ENCODE measurements around the gene KIF3A. TPM values are rescaled to one million over a fixed set of nuclear protein-coding genes. Genes with fewer than 3 reads are reported as not detected.
A peak's percentile ranks its signal among the peaks of the same experiment; 100 is the strongest.

The KIF3A gene
- total RNA-seq, 1 donor from 2014 or later, result 27.6 TPM

DNA sequence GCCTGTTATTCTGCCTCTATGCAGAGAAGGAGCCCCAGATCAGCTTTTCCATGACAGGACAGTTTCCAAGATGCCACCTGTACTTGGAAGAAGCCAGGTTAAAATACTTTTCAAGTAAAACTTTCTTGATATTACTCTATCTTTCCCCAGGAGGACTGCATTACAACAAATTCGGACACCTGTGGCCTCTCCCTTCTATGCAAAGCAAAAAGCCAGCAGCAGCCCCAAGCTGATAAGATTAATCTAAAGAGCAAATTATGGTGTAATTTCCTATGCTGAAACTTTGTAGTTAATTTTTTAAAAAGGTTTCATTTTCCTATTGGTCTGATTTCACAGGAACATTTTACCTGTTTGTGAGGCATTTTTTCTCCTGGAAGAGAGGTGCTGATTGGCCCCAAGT is 63.9 kb downstream of the KIF3A start:
- Histone ChIP-seq H3K9ac (no peak overlapping the region), H2AFZ (replicated peaks) (no peak overlapping the region), H3K36me3 (no peaks in the 10 kb centered on the region), H4K20me1 (ENCODE audit: low read depth) (no peaks in the 10 kb centered on the region), H3K4me2 (no peak overlapping the region), H3K9me3 (ENCODE audit: low read depth) (no peaks in the 10 kb centered on the region), H3F3A (ENCODE audit: low read depth) (no peaks in the 10 kb centered on the region), H3K27me3 (no peaks in the 10 kb centered on the region), H3K4me1 (no peaks in the 10 kb centered on the region), H3K27ac (no peak overlapping the region), H3K4me3 (no peak overlapping the region), H3K79me2 (ENCODE audit: low read depth) (no peaks in the 10 kb centered on the region)
- Mint-ChIP-seq H3K27ac (no peak overlapping the region), H3K4me3 (no peak overlapping the region), H3K9me3 (no peaks in the 10 kb centered on the region), H3K4me1 (peaks cover 8% of the 10 kb centered on the region), H3K36me3 (no peaks in the 10 kb centered on the region), H3K27me3 (ENCODE audit: insufficient read depth, low read depth) (peaks cover 6% of the 10 kb centered on the region)
- no peak for DNase-seq (ENCODE audit: low spot score)
- TF ChIP-seq, protein P1, sequence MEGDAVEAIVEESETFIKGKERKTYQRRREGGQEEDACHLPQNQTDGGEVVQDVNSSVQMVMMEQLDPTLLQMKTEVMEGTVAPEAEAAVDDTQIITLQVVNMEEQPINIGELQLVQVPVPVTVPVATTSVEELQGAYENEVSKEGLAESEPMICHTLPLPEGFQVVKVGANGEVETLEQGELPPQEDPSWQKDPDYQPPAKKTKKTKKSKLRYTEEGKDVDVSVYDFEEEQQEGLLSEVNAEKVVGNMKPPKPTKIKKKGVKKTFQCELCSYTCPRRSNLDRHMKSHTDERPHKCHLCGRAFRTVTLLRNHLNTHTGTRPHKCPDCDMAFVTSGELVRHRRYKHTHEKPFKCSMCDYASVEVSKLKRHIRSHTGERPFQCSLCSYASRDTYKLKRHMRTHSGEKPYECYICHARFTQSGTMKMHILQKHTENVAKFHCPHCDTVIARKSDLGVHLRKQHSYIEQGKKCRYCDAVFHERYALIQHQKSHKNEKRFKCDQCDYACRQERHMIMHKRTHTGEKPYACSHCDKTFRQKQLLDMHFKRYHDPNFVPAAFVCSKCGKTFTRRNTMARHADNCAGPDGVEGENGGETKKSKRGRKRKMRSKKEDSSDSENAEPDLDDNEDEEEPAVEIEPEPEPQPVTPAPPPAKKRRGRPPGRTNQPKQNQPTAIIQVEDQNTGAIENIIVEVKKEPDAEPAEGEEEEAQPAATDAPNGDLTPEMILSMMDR (IDR thresholded peaks at IDR 0.05), result no peak
- TF ChIP-seq EZH2phosphoT487 (IDR thresholded peaks at IDR 0.05) (no peak), EZH2 (IDR thresholded peaks at IDR 0.05) (no peak)

DNA sequence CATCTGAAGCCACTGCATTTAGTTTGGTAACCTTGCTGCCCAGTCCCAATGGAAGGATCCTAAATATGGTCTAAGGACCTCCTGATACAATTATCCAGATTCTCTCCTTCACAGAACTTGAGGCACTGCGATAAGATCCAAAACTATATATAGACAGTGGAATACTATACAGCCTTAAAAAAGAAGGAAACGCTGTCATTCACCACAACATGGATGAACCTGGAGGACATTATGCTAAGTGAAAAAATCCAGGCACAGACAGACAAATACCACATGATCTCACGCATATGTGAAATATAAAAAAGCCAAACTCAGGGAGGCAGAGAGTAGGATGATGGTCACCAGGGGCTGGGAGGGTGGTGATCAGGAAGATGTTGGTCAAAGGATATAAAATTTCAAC is 66.3 kb downstream of the KIF3A start:
- Mint-ChIP-seq H3K27me3 (ENCODE audit: insufficient read depth, low read depth) (peaks cover 6% of the 10 kb centered on the region), H3K4me1 (peaks cover 6% of the 10 kb centered on the region), H3K9me3 (no peaks in the 10 kb centered on the region), H3K4me3 (no peak overlapping the region), H3K27ac (no peak overlapping the region), H3K36me3 (no peaks in the 10 kb centered on the region)
- Histone ChIP-seq H3F3A (ENCODE audit: low read depth) (no peaks in the 10 kb centered on the region), H3K9me3 (ENCODE audit: low read depth) (no peaks in the 10 kb centered on the region), H3K36me3 (no peaks in the 10 kb centered on the region), H3K4me2 (no peak overlapping the region), H3K79me2 (ENCODE audit: low read depth) (no peaks in the 10 kb centered on the region), H2AFZ (replicated peaks) (no peak overlapping the region), H3K27me3 (no peaks in the 10 kb centered on the region), H3K27ac (no peak overlapping the region), H3K9ac (no peak overlapping the region), H4K20me1 (ENCODE audit: low read depth) (no peaks in the 10 kb centered on the region), H3K4me3 (no peak overlapping the region), H3K4me1 (no peaks in the 10 kb centered on the region)
- DNase-seq (ENCODE audit: low spot score), result no peak
- TF ChIP-seq EZH2 (IDR thresholded peaks at IDR 0.05) (no peak), EZH2phosphoT487 (IDR thresholded peaks at IDR 0.05) (no peak)
- TF ChIP-seq, protein P1 (IDR thresholded peaks at IDR 0.05), result no peak

DNA sequence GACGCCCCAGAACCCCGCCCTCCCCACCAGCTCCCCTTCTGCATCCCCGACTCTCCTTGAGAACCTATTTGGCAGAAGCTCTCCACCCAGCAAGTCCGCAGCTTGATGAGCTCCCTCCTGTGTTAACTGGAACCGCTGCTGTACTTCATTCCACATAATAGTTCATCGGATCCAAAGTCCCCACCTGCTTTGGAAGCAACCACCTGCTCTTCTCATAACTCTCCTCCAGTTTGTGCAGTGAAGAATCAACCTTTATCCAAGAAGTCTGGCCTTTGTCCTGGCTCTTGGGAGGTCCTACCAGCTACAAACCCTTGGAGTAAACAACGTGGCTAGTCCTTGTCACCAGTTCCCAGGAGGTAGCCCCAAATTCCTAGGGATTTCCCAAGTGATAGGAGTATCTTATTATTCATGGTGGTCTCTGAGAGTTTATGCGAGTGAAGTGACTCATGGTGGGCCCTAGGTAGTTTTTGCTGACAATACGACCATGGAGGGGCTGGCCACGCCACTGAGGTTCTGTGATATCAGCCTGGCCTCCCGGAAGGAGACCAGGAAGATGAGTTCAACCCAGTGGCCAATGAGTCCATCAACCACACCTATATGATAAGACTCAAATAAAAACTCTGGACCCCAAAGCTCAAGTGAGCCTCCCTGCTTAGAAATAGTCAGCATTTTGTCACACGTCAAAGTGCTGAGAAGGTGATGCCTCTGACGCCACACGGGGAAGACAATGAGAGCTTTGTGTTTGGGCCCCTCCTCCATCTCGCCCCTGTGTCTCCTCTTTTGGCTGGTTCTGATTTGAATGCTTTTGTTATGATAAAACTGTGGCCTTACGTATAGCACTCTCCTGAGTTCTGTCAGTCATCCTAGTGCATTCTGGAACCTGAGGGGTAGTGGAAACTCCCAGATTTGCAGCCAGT is 67.1 kb downstream of the KIF3A start:
- Histone ChIP-seq H3K27me3 (no peaks in the 10 kb centered on the region), H3K36me3 (no peaks in the 10 kb centered on the region), H3K79me2 (ENCODE audit: low read depth) (no peaks in the 10 kb centered on the region), H3K4me3 (no peak overlapping the region), H3F3A (ENCODE audit: low read depth) (no peaks in the 10 kb centered on the region), H3K9me3 (ENCODE audit: low read depth) (no peaks in the 10 kb centered on the region), H4K20me1 (ENCODE audit: low read depth) (no peaks in the 10 kb centered on the region), H3K9ac (no peak overlapping the region), H3K4me2 (no peak overlapping the region), H3K4me1 (no peaks in the 10 kb centered on the region), H2AFZ (replicated peaks) (no peak overlapping the region), H3K27ac (no peak overlapping the region)
- peaks cover 6% of the 10 kb centered on the region for H3K27me3 Mint-ChIP-seq (ENCODE audit: insufficient read depth, low read depth)
- no peak for DNase-seq (ENCODE audit: low spot score)
- no peaks in the 10 kb centered on the region for H3K9me3 Mint-ChIP-seq
- TF ChIP-seq EZH2 (IDR thresholded peaks at IDR 0.05), result no peak
- H3K4me1 Mint-ChIP-seq, result peaks cover 10% of the 10 kb centered on the region
- no peaks in the 10 kb centered on the region for H3K36me3 Mint-ChIP-seq
- H3K4me3 Mint-ChIP-seq, result peak overlapping the region; percentile 43
- no peak overlapping the region for H3K27ac Mint-ChIP-seq

DNA sequence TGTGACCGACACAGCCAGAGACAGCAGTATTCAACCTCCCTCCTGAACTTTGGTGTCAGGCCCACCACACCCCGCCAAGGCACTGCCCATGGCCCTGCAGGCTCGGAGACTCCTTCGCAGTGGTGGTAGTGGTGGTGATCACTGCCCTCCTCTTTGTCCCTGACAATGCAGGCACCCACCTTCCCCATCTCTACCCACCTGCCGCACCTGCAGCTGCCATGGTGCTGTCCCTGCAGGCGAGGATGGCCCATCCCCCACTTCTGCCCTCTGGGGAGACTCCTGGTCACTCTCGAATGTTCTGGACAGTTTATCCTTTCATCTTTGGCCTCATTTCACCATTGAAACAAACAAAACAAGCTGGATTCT is 67.9 kb downstream of the KIF3A start:
- Histone ChIP-seq H3K9ac (no peak overlapping the region), H3K4me2 (no peak overlapping the region), H3K27ac (no peak overlapping the region), H3K79me2 (ENCODE audit: low read depth) (no peaks in the 10 kb centered on the region), H3K4me3 (no peak overlapping the region), H3K4me1 (no peaks in the 10 kb centered on the region), H4K20me1 (ENCODE audit: low read depth) (no peaks in the 10 kb centered on the region), H3K27me3 (no peaks in the 10 kb centered on the region), H3F3A (ENCODE audit: low read depth) (no peaks in the 10 kb centered on the region), H3K36me3 (no peaks in the 10 kb centered on the region), H2AFZ (replicated peaks) (no peak overlapping the region), H3K9me3 (ENCODE audit: low read depth) (no peaks in the 10 kb centered on the region)
- H3K9me3 Mint-ChIP-seq, result no peaks in the 10 kb centered on the region
- peaks cover 6% of the 10 kb centered on the region for H3K27me3 Mint-ChIP-seq (ENCODE audit: insufficient read depth, low read depth)
- no peak overlapping the region for H3K4me3 Mint-ChIP-seq
- no peaks in the 10 kb centered on the region for H3K36me3 Mint-ChIP-seq
- no peak overlapping the region for H3K27ac Mint-ChIP-seq
- H3K4me1 Mint-ChIP-seq, result peaks cover 11% of the 10 kb centered on the region
- DNase-seq (ENCODE audit: low spot score), result no peak
- TF ChIP-seq EZH2phosphoT487 (IDR thresholded peaks at IDR 0.05) (no peak), EZH2 (IDR thresholded peaks at IDR 0.05) (no peak)
- TF ChIP-seq, protein P1 (IDR thresholded peaks at IDR 0.05), result no peak
